Activated CD4-positive, alpha-beta T cell treated with anti-CD3 and anti-CD28 coated beads, Interleukin-2, amount 10 ng/mL, durations not matched to agents 7 days and 5 days (primary cell): ENCODE data around the gene RC3H1. TPM values are rescaled to one million over a fixed set of nuclear protein-coding genes. Genes with fewer than 3 reads are reported as not detected.

Experiments
- CTCF ChIA-PET: fragments of 350-600 bp; sonication (Branson Sonifier 250); formaldehyde crosslinking; loops from one replicate; lab custom pipeline; 2021; ENCODE audit warnings: antibody characterized with exemption; lab: Charles Lee
- POLR2A ChIA-PET: fragments of 350-600 bp; sonication (Branson Sonifier 250); formaldehyde crosslinking; loops from one replicate; lab custom pipeline; 2021; ENCODE audit warnings: antibody characterized with exemption; lab: Charles Lee
- DNase-seq: peaks from one replicate; pipeline ENCODE4 v3.0.0-alpha.2; 2020
- H3K27ac Mint-ChIP-seq: one replicate; pipeline ENCODE4 v1.8.0; 2021; ENCODE audit warnings: mild to moderate bottlenecking, moderate library complexity, mixed read lengths
- H3K27me3 Mint-ChIP-seq: one replicate; pipeline ENCODE4 v1.8.0; 2021; ENCODE audit warnings: mixed read lengths
- H3K36me3 Mint-ChIP-seq: one replicate; pipeline ENCODE4 v1.8.0; 2021; ENCODE audit warnings: low read depth, mixed read lengths
- H3K4me1 Mint-ChIP-seq: one replicate; pipeline ENCODE4 v1.8.0; 2021; ENCODE audit warnings: mixed read lengths
- H3K4me3 Mint-ChIP-seq: one replicate; pipeline ENCODE4 v1.8.0; 2021; ENCODE audit warnings: mild to moderate bottlenecking, moderate library complexity, mixed read lengths
- H3K9me3 Mint-ChIP-seq: one replicate; pipeline ENCODE4 v1.8.0; 2021; ENCODE audit warnings: mixed read lengths
- total RNA-seq, 2 experiments: library from RNA; stranded (reverse); gene quantifications; one replicate each; pipeline ENCODE4 v1.2.3, GENCODE V29; 2021

Gene RC3H1
- total RNA-seq, 2 experiments from 2014 or later, result 34.4 to 37.9 TPM

- Mint-ChIP-seq H3K4me1 (no peaks in the 10 kb centered on the region), H3K36me3 (no peaks in the 10 kb centered on the region), H3K9me3 (no peaks in the 10 kb centered on the region), H3K27ac (no peak overlapping the region), H3K4me3 (no peak overlapping the region), H3K27me3 (no peaks in the 10 kb centered on the region)
- ChIA-PET POLR2A (no interaction called here), CTCF (interaction anchor here (1.0 kb wide), 1 partner anchor 17 kb away, joined by 3 read pairs; no protein-coding TSS in a partner anchor)
- no peak for DNase-seq
These were observed 104.3 kb downstream of the RC3H1 start for GRCh38 chr1:173917635-173918493.

GRCh38 chr1:173917149-173917548, 105.0 kb downstream of the RC3H1 start, which contains the start of gene SERPINC1:
Gene SERPINC1, minus strand, starts transcription at chr1:173917327. Its CDS starts 68 bp downstream, at chr1:173917259.
- Mint-ChIP-seq H3K4me3 (no peak within 1 kb of the TSS), H3K27me3 (no peaks in the 10 kb centered on the region), H3K4me1 (no peaks in the 10 kb centered on the region), H3K27ac (peak within 1 kb of the TSS; percentile 7), H3K9me3 (no peaks in the 10 kb centered on the region), H3K36me3 (no peaks in the 10 kb centered on the region)
- DNase-seq, result no peak
- POLR2A ChIA-PET, result no interaction called here
- CTCF ChIA-PET, result interaction anchor here (1.0 kb wide), 1 partner anchor 17 kb away, joined by 3 read pairs; no protein-coding TSS in a partner anchor

DNA sequence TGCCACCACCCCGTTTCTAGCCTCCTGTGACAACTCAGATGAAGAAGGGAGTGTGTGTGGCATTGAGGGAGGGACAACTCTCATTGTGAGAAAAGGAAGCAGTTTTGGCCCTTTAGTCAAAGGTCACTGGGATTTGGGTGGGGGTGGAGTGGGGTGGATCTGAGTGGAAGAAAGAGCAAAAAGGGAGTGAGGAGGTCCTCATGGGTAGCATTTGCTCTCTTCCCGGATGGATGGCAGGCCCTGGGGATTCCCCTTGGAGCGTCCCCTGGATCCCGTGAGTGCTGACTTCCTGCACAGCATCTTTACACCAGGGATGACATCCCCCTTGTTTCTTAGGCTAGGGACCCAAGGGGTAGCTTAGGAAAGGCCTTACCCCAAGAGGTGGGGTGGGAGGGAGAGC, 105.5 kb downstream of the RC3H1 start:
- CTCF ChIA-PET, result interaction anchor here (1.0 kb wide), 1 partner anchor 18 kb away, joined by 3 read pairs; no protein-coding TSS in a partner anchor
- no peak for DNase-seq
- Mint-ChIP-seq H3K27me3 (no peaks in the 10 kb centered on the region), H3K27ac (peak overlapping the region; percentile 7), H3K36me3 (no peaks in the 10 kb centered on the region), H3K9me3 (no peaks in the 10 kb centered on the region), H3K4me3 (no peak overlapping the region), H3K4me1 (no peaks in the 10 kb centered on the region)
- POLR2A ChIA-PET, result no interaction called here

DNA sequence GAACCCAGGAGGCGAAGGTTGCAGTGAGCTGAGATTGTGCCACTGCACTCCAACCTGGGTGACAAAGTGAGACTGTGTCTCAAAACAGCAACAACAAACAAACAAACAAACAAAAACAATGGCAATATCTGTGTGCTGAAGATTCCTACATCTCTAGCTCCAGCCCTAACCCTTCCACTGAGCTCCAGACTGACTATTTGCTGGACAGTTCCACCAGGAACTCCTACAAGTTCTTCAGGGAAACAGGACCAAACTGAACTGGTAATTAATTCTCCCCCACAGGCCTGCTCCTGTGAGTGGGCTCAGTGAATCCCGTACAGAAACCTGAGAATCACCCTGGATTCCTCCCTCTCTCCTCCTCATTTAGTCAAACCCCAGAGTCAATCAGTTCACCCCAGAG, 106.6 kb downstream of the RC3H1 start:
- CTCF ChIA-PET, result no interaction called here
- H3K4me3 Mint-ChIP-seq, result no peak overlapping the region
- no peaks in the 10 kb centered on the region for H3K9me3 Mint-ChIP-seq
- POLR2A ChIA-PET, result no interaction called here
- H3K36me3 Mint-ChIP-seq, result no peaks in the 10 kb centered on the region
- H3K27ac Mint-ChIP-seq, result no peak overlapping the region
- no peaks in the 10 kb centered on the region for H3K4me1 Mint-ChIP-seq
- DNase-seq, result no peak
- H3K27me3 Mint-ChIP-seq, result no peaks in the 10 kb centered on the region

DNA sequence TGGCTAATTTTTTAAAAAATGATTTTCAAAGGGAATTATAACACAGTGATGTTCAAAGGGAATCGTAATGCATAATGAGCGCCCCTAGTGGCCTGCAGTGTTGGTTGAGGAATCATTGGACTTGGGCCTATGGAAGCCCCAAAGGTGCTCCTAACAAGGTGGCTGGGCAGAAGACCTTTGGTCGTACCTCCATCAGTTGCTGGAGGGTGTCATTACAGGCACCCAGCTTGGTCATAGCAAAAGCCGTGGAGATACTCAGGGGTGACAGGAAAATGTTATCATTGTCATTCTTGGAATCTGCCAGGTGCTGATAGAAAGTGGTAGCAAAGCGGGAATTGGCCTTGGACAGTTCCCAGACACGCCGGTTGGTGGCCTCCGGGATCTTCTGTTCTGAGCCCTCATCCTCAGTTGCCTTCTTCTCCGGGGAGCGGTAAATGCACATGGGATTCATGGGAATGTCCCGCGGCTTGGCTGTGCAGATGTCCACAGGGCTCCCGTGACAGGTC, 107.7 kb downstream of the RC3H1 start:
- no peak overlapping the region for H3K27ac Mint-ChIP-seq
- CTCF ChIA-PET, result interaction anchor here (0.6 kb wide), 1 partner anchor 483 kb away, joined by 3 read pairs; no protein-coding TSS in a partner anchor
- no peaks in the 10 kb centered on the region for H3K36me3 Mint-ChIP-seq
- no peak overlapping the region for H3K4me3 Mint-ChIP-seq
- no peaks in the 10 kb centered on the region for H3K9me3 Mint-ChIP-seq
- no peaks in the 10 kb centered on the region for H3K4me1 Mint-ChIP-seq
- no peaks in the 10 kb centered on the region for H3K27me3 Mint-ChIP-seq
- peak; percentile 14 for DNase-seq
- POLR2A ChIA-PET, result no interaction called here

GRCh38 chr1:173913111-173913510, 109.0 kb downstream of the RC3H1 start:
- H3K27me3 Mint-ChIP-seq, result no peaks in the 10 kb centered on the region
- H3K27ac Mint-ChIP-seq, result no peak overlapping the region
- H3K4me1 Mint-ChIP-seq, result no peaks in the 10 kb centered on the region
- POLR2A ChIA-PET, result no interaction called here
- no peak for DNase-seq
- H3K4me3 Mint-ChIP-seq, result no peak overlapping the region
- no peaks in the 10 kb centered on the region for H3K36me3 Mint-ChIP-seq
- H3K9me3 Mint-ChIP-seq, result no peaks in the 10 kb centered on the region
- CTCF ChIA-PET, result no interaction called here

- no peak for DNase-seq
- no peaks in the 10 kb centered on the region for H3K36me3 Mint-ChIP-seq
- no peak overlapping the region for H3K4me3 Mint-ChIP-seq
- CTCF ChIA-PET, result interaction anchor here (0.5 to 0.6 kb wide), 2 partner anchors 190 to 828 kb away, joined by 3 to 4 read pairs; no protein-coding TSS in a partner anchor
- H3K4me1 Mint-ChIP-seq, result peaks cover 3% of the 10 kb centered on the region
- POLR2A ChIA-PET, result no interaction called here
- H3K9me3 Mint-ChIP-seq, result no peaks in the 10 kb centered on the region
- H3K27ac Mint-ChIP-seq, result no peak overlapping the region
- H3K27me3 Mint-ChIP-seq, result no peaks in the 10 kb centered on the region
These were observed 118.2 kb downstream of the RC3H1 start for GRCh38 chr1:173903827-173904531.

GRCh38 chr1:173900992-173901391, 121.2 kb downstream of the RC3H1 start:
- H3K9me3 Mint-ChIP-seq, result no peaks in the 10 kb centered on the region
- peaks cover 3% of the 10 kb centered on the region for H3K4me1 Mint-ChIP-seq
- no peak for DNase-seq
- POLR2A ChIA-PET, result no interaction called here
- CTCF ChIA-PET, result no interaction called here
- H3K4me3 Mint-ChIP-seq, result no peak overlapping the region
- H3K27ac Mint-ChIP-seq, result no peak overlapping the region
- H3K27me3 Mint-ChIP-seq, result no peaks in the 10 kb centered on the region
- peaks cover 4% of the 10 kb centered on the region for H3K36me3 Mint-ChIP-seq

- CTCF ChIA-PET, result no interaction called here
- no peaks in the 10 kb centered on the region for H3K27me3 Mint-ChIP-seq
- DNase-seq, result no peak
- no peak overlapping the region for H3K4me3 Mint-ChIP-seq
- no peak overlapping the region for H3K27ac Mint-ChIP-seq
- H3K36me3 Mint-ChIP-seq, result peaks cover 4% of the 10 kb centered on the region
- peaks cover 3% of the 10 kb centered on the region for H3K4me1 Mint-ChIP-seq
- no peaks in the 10 kb centered on the region for H3K9me3 Mint-ChIP-seq
- POLR2A ChIA-PET, result no interaction called here
These were observed 121.7 kb downstream of the RC3H1 start for GRCh38 chr1:173900427-173900826.

DNA sequence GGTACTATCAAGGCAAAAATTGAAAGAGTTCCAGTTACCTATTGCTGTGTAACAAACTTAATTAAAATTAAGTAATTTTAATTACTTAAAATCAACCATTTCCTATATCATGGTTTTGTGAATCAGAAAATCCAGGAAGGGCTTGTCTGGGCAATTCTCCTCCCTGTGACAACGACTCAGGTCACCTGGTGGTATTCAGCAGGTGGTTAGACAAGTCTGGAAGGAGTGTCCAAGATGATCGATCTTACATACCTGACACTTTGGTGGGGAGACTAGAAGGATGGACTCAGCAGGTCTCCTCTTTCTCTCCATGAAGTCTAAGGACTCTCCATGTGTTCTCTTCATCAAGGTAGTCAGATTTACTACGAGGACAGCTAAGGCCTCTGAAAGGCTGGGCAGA, 128.0 kb downstream of the RC3H1 start:
- no peak for DNase-seq
- H3K27ac Mint-ChIP-seq, result no peak overlapping the region
- no peaks in the 10 kb centered on the region for H3K9me3 Mint-ChIP-seq
- CTCF ChIA-PET, result no interaction called here
- H3K4me3 Mint-ChIP-seq, result no peak overlapping the region
- POLR2A ChIA-PET, result interaction anchor here (0.6 kb wide), 1 partner anchor 259 kb away, joined by 3 read pairs; no protein-coding TSS in a partner anchor
- no peaks in the 10 kb centered on the region for H3K4me1 Mint-ChIP-seq
- H3K36me3 Mint-ChIP-seq, result peaks cover 24% of the 10 kb centered on the region
- no peaks in the 10 kb centered on the region for H3K27me3 Mint-ChIP-seq

GRCh38 chr1:173893611-173894010, 128.5 kb downstream of the RC3H1 start:
- no peak for DNase-seq
- no peaks in the 10 kb centered on the region for H3K4me1 Mint-ChIP-seq
- ChIA-PET POLR2A (no interaction called here), CTCF (no interaction called here)
- H3K9me3 Mint-ChIP-seq, result no peaks in the 10 kb centered on the region
- H3K27ac Mint-ChIP-seq, result no peak overlapping the region
- no peaks in the 10 kb centered on the region for H3K27me3 Mint-ChIP-seq
- H3K4me3 Mint-ChIP-seq, result no peak overlapping the region
- peaks cover 24% of the 10 kb centered on the region for H3K36me3 Mint-ChIP-seq

DNA sequence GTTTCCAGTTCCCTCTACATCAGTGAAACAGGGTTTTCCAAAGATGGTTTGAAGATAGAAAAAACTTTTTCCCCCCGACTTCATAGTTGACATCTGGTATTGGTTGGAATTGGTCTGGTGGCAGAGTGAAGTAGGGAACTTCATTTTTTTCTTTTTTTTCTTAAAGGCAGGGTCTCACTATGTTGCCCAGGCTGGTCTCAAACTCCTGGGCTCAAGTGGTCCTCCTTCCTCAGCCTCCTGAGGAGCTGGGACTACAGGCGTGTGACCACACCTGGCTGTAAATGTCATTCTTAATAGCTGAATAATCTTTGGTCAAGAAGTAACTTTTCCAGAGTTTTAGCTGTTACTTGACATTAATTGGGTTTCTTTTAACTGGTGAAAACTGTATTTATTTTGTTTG, 132.3 kb downstream of the RC3H1 start:
- Mint-ChIP-seq H3K4me3 (no peak overlapping the region), H3K27me3 (no peaks in the 10 kb centered on the region), H3K27ac (no peak overlapping the region), H3K36me3 (peaks cover 48% of the 10 kb centered on the region), H3K4me1 (peaks cover 16% of the 10 kb centered on the region), H3K9me3 (no peaks in the 10 kb centered on the region)
- POLR2A ChIA-PET, result no interaction called here
- CTCF ChIA-PET, result interaction anchor here (0.8 to 1.2 kb wide), 2 partner anchors 8 to 58 kb away, joined by 3 read pairs; no protein-coding TSS in a partner anchor
- no peak for DNase-seq

DNA sequence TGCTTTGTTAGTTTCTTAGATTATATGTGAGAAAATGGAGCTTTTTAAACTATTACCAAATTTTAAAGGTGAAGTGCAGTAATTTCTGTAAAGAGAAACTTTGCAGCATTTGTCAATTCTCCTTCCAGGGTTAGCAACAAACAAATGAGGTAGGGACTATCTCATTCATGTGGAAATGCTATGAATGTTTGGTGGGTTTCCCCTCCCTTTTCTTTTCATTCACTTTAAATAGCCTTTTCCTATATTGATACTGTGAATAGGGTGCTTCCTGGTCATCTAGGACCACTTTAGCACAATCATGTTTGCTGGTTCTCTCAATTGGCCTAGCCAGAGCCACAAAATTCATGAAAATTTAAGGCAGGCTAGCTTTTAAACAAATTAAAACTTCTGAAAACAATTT, 133.4 kb downstream of the RC3H1 start:
- H3K9me3 Mint-ChIP-seq, result no peaks in the 10 kb centered on the region
- ChIA-PET POLR2A (no interaction called here), CTCF (interaction anchor here (1.2 kb wide), 1 partner anchor 9 kb away, joined by 3 read pairs; no protein-coding TSS in a partner anchor)

More for the DNA sequence above, 133.4 kb downstream of the RC3H1 start:
- Mint-ChIP-seq H3K4me1 (peaks cover 16% of the 10 kb centered on the region), H3K36me3 (peaks cover 42% of the 10 kb centered on the region), H3K4me3 (no peak overlapping the region), H3K27me3 (no peaks in the 10 kb centered on the region), H3K27ac (no peak overlapping the region)
- DNase-seq, result no peak
